ENCODE data around the gene VILL. TPM values are rescaled to one million over a fixed set of nuclear protein-coding genes. Genes with fewer than 3 reads are reported as not detected.
"Not testable (repeated sequence)": the region's sequence is repeated elsewhere in the genome, so short reads cannot be mapped to it uniquely, and the experiment has no call there.

VILL gene
- total RNA-seq, 1 donor from 2014 or later, result 1.5 TPM

DNA sequence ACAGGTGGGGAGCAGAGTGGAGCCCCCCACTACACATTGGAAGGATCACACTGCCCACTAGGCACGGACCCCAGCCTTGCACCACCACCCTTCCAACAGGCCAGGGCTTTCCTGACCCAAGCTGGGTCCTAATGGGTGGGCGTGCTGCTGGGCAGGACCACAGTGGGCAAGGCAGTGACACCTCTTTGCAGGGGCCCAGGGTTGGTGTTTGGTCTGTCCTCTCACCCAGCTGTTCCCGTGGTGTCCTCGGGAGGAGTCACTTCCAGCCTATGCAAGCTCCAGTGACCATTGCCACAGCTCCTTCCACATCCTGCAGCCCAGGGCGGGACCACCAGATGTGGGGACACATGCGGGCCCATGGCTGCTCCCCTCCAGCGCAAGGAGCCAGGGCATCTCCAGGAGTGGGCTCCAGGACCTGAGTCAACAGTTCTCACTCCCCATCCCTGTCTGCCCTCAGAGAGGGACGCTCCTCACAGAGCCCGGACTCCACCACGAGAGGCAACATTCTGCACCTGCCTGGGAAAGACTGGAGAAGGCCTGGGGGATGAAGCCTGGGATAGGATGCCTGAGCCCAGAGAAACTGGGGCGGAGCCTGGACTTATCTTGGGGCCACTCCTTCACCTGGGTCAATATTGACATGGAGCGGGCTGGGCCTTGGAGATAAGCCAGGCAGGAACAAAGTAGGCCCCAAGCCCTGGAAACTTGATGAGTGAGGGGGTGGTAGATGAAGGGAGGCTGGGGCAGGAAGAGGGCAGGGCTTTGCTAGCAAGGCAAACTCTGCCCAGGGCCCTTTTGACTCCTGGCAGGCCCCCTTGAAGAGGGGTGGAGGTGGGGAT is 3.9 kb upstream of the VILL start:
- no peak overlapping the region for H3K27ac Mint-ChIP-seq (ENCODE audit: unreplicated experiment)

DNA sequence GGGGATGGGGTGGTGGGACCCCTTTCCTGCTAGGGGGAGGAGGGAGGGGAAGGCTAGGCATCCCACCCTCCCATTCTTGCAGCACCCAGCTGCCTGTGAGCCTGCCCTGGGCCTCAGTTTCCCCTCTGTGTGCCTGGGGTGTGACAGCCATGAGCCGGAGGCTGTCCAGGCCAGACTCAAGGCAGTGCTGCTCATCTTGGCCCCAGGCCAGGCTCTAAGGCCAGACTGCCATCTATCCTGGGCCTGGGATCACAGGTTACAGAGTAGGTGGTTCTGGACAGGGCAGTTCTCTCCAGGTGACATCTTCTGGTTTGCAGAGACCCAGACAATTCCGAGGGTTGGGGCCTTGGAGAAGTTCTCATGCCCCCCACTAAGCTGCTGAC is 3.3 kb upstream of the VILL start:
- no peak overlapping the region for H3K4me2 ChIP-seq (ENCODE audit: low read length)
- Mint-ChIP-seq H3K4me3 (ENCODE audit: unreplicated experiment) (no peak overlapping the region), H3K4me1 (ENCODE audit: low read depth, unreplicated experiment) (peaks cover 5% of the 10 kb centered on the region), H3K36me3 (ENCODE audit: low read depth, unreplicated experiment) (peaks cover 14% of the 10 kb centered on the region), H3K9me3 (ENCODE audit: unreplicated experiment) (no peaks in the 10 kb centered on the region), H3K27ac (ENCODE audit: unreplicated experiment) (no peak overlapping the region), H3K27me3 (ENCODE audit: low read depth, unreplicated experiment) (peaks cover 24% of the 10 kb centered on the region)
- DNase-seq (ENCODE audit: low read depth) (no peak), FAIRE-seq (no peak)
- no peaks in the 10 kb centered on the region for H4K20me1 ChIP-seq (ENCODE audit: insufficient read depth, low read length)
- no peak overlapping the region for H3K4me3 ChIP-seq (ENCODE audit: insufficient read depth, low read depth, low read length)
- TF ChIP-seq, protein P1, sequence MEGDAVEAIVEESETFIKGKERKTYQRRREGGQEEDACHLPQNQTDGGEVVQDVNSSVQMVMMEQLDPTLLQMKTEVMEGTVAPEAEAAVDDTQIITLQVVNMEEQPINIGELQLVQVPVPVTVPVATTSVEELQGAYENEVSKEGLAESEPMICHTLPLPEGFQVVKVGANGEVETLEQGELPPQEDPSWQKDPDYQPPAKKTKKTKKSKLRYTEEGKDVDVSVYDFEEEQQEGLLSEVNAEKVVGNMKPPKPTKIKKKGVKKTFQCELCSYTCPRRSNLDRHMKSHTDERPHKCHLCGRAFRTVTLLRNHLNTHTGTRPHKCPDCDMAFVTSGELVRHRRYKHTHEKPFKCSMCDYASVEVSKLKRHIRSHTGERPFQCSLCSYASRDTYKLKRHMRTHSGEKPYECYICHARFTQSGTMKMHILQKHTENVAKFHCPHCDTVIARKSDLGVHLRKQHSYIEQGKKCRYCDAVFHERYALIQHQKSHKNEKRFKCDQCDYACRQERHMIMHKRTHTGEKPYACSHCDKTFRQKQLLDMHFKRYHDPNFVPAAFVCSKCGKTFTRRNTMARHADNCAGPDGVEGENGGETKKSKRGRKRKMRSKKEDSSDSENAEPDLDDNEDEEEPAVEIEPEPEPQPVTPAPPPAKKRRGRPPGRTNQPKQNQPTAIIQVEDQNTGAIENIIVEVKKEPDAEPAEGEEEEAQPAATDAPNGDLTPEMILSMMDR (IDR thresholded peaks at IDR 0.05; ENCODE audit: insufficient read depth, low read depth, low read length), result no peak
- TF ChIP-seq EZH2 (IDR thresholded peaks at IDR 0.05; ENCODE audit: insufficient read depth, low read length), result no peak
- H2AFZ ChIP-seq (ENCODE audit: low read depth, low read length), result no peak overlapping the region
- no peaks in the 10 kb centered on the region for H3K36me3 ChIP-seq (ENCODE audit: insufficient read depth, low read length)
- H3K27me3 ChIP-seq (ENCODE audit: insufficient read depth, low read length), result peaks cover 3% of the 10 kb centered on the region
- H3K79me2 ChIP-seq (ENCODE audit: insufficient read depth, low read length), result no peaks in the 10 kb centered on the region
- no peak overlapping the region for H3K9ac ChIP-seq (ENCODE audit: low read length)
- H3K4me1 ChIP-seq (ENCODE audit: insufficient read depth, low read length), result no peaks in the 10 kb centered on the region
- no peaks in the 10 kb centered on the region for H3K9me3 ChIP-seq (ENCODE audit: insufficient read depth, low read depth, low read length)
- H3K27ac ChIP-seq (ENCODE audit: low read depth, low read length), result no peak overlapping the region

More for the DNA sequence above, 3.9 kb upstream of the VILL start:
- H3K4me1 Mint-ChIP-seq (ENCODE audit: low read depth, unreplicated experiment), result peaks cover 5% of the 10 kb centered on the region
- no peak overlapping the region for H3K27ac ChIP-seq (ENCODE audit: low read depth, low read length)
- H3K9ac ChIP-seq (ENCODE audit: low read length), result no peak overlapping the region
- H2AFZ ChIP-seq (ENCODE audit: low read depth, low read length), result no peak overlapping the region
- H3K27me3 ChIP-seq (ENCODE audit: insufficient read depth, low read length), result no peaks in the 10 kb centered on the region
- H3K4me2 ChIP-seq (ENCODE audit: low read length), result no peak overlapping the region
- DNase-seq (ENCODE audit: low read depth), result no peak
- no peak overlapping the region for H3K4me3 ChIP-seq (ENCODE audit: insufficient read depth, low read depth, low read length)
- H3K4me3 Mint-ChIP-seq (ENCODE audit: unreplicated experiment), result no peak overlapping the region
- no peaks in the 10 kb centered on the region for H3K9me3 Mint-ChIP-seq (ENCODE audit: unreplicated experiment)
- no peaks in the 10 kb centered on the region for H3K9me3 ChIP-seq (ENCODE audit: insufficient read depth, low read depth, low read length)
- H3K4me1 ChIP-seq (ENCODE audit: insufficient read depth, low read length), result no peaks in the 10 kb centered on the region
- peaks cover 20% of the 10 kb centered on the region for H3K27me3 Mint-ChIP-seq (ENCODE audit: low read depth, unreplicated experiment)
- TF ChIP-seq EZH2 (IDR thresholded peaks at IDR 0.05; ENCODE audit: insufficient read depth, low read length), result no peak
- TF ChIP-seq, protein P1 (IDR thresholded peaks at IDR 0.05; ENCODE audit: insufficient read depth, low read depth, low read length), result no peak
- H3K79me2 ChIP-seq (ENCODE audit: insufficient read depth, low read length), result no peaks in the 10 kb centered on the region
- FAIRE-seq, result no peak
- peaks cover 14% of the 10 kb centered on the region for H3K36me3 Mint-ChIP-seq (ENCODE audit: low read depth, unreplicated experiment)
- H3K36me3 ChIP-seq (ENCODE audit: insufficient read depth, low read length), result no peaks in the 10 kb centered on the region
- H4K20me1 ChIP-seq (ENCODE audit: insufficient read depth, low read length), result no peaks in the 10 kb centered on the region

DNA sequence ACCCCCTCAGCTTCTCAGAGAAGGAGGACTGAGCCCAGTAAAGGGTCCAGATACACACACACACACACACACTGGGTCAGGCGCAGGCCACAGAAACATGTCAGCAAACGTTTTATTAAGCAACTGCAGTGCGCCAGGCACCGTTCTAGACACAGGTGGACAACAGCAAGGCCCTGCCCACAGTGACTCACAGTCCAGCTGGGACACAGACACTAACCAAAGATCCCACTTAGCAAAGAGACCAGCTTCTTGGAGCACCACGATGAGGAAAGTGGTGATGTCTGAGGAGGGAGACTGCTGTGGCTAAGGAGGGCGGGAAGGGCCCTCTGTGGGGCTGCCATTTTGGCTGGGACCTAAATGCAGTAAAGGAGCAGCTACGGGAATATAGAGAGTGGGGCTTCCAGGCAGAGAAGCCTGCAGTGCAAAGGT is 2.8 kb upstream of the VILL start:
- TF ChIP-seq, protein P1 (IDR thresholded peaks at IDR 0.05; ENCODE audit: insufficient read depth, low read depth, low read length), result no peak
- no peak for TF ChIP-seq EZH2 (IDR thresholded peaks at IDR 0.05; ENCODE audit: insufficient read depth, low read length)
- Histone ChIP-seq H3K27me3 (ENCODE audit: insufficient read depth, low read length) (peaks cover 5% of the 10 kb centered on the region), H3K79me2 (ENCODE audit: insufficient read depth, low read length) (no peaks in the 10 kb centered on the region), H4K20me1 (ENCODE audit: insufficient read depth, low read length) (no peaks in the 10 kb centered on the region), H3K4me3 (ENCODE audit: insufficient read depth, low read depth, low read length) (no peak overlapping the region), H3K9me3 (ENCODE audit: insufficient read depth, low read depth, low read length) (no peaks in the 10 kb centered on the region), H3K9ac (ENCODE audit: low read length) (no peak overlapping the region), H3K27ac (ENCODE audit: low read depth, low read length) (no peak overlapping the region), H3K4me2 (ENCODE audit: low read length) (no peak overlapping the region), H3K36me3 (ENCODE audit: insufficient read depth, low read length) (no peaks in the 10 kb centered on the region), H2AFZ (ENCODE audit: low read depth, low read length) (no peak overlapping the region), H3K4me1 (ENCODE audit: insufficient read depth, low read length) (no peaks in the 10 kb centered on the region)
- Mint-ChIP-seq H3K27me3 (ENCODE audit: low read depth, unreplicated experiment) (peaks cover 28% of the 10 kb centered on the region), H3K27ac (ENCODE audit: unreplicated experiment) (no peak overlapping the region), H3K9me3 (ENCODE audit: unreplicated experiment) (no peaks in the 10 kb centered on the region), H3K36me3 (ENCODE audit: low read depth, unreplicated experiment) (peaks cover 14% of the 10 kb centered on the region), H3K4me1 (ENCODE audit: low read depth, unreplicated experiment) (peaks cover 5% of the 10 kb centered on the region), H3K4me3 (ENCODE audit: unreplicated experiment) (no peak overlapping the region)
- DNase-seq (ENCODE audit: low read depth) (no peak), FAIRE-seq (no peak)

DNA sequence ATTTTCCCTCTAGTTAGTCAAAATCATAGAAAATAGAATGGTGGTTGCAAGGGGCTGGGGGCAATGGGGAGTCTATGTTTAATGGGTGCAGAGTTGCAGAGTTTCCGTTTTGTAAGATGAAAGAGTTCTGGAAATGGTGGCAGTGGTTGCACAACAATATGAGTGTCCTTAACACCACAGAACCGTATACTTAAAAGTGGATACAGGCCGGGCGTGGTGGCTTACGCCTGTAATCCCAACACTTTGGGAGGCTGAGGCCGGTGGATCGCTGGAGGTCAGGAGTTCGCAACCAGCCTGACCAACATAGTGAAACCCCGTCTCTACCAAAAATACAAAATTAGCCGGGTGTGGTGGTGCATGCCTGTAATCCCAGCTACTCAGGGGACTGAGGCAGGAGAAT is 2.2 kb upstream of the VILL start:
- H3K4me1 ChIP-seq (ENCODE audit: insufficient read depth, low read length); H3K27ac ChIP-seq (ENCODE audit: low read depth, low read length); H3K9me3 ChIP-seq (ENCODE audit: insufficient read depth, low read depth, low read length); H3K4me3 ChIP-seq (ENCODE audit: insufficient read depth, low read depth, low read length); H3K79me2 ChIP-seq (ENCODE audit: insufficient read depth, low read length); H3K36me3 ChIP-seq (ENCODE audit: insufficient read depth, low read length); H3K27me3 ChIP-seq (ENCODE audit: insufficient read depth, low read length); H2AFZ ChIP-seq (ENCODE audit: low read depth, low read length); H3K27ac Mint-ChIP-seq (ENCODE audit: unreplicated experiment); H3K4me3 Mint-ChIP-seq (ENCODE audit: unreplicated experiment); H4K20me1 ChIP-seq (ENCODE audit: insufficient read depth, low read length); H3K4me1 Mint-ChIP-seq (ENCODE audit: low read depth, unreplicated experiment); H3K9me3 Mint-ChIP-seq (ENCODE audit: unreplicated experiment); DNase-seq (ENCODE audit: low read depth); H3K4me2 ChIP-seq (ENCODE audit: low read length); H3K9ac ChIP-seq (ENCODE audit: low read length); FAIRE-seq: not testable (repeated sequence)
- Mint-ChIP-seq H3K27me3 (ENCODE audit: low read depth, unreplicated experiment) (peaks cover 33% of the 10 kb centered on the region), H3K36me3 (ENCODE audit: low read depth, unreplicated experiment) (peaks cover 14% of the 10 kb centered on the region)

Data from astrocyte (in vitro differentiated cells and primary cell).